NCI-H510A treated with DMSO at 0.1 percent for 48 hours (cell line): ENCODE results near the gene RTP4.

ENCODE experiments used
- DNase-seq: peaks from one replicate; lab custom pipeline; 2025; lab: John Stamatoyannopoulos, UW

The RTP4 gene

DNA sequence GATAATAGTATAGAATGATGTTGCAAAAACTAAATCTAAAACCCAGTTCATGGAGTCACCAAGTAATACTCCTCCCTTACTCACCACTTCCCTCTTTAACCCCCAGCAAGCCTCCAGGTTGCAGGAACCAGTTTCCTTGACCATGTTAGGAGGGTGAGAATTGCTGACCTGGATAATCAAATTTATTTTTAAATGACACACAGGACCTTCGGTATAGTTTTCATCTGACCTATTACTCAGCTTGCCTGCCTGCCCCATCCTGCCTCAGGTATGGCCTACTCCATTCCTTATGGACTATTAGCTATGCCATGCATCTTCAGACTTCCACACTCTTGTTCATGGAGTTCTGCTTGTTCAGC is 883 bp downstream of the RTP4 start:
- no peak for DNase-seq

DNA sequence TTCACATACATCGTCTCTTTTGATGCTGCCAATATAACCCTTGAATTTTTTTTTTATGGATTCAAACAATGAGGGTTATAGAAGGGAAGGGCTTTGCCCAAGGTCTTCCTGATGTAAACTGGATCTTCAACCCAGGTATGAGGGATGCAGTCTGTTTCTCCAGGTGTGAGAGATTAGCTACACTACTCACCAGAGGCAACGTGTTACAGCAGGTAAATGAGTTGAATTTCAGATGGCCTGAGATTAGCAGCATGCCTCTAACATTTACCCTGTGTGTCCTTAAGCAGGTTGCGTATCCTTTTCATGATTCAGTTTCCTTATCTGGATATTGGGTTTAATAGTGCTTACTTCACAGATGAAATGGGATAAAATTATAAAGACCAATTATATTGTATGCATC is 1.9 kb downstream of the RTP4 start:
- no peak for DNase-seq

DNA sequence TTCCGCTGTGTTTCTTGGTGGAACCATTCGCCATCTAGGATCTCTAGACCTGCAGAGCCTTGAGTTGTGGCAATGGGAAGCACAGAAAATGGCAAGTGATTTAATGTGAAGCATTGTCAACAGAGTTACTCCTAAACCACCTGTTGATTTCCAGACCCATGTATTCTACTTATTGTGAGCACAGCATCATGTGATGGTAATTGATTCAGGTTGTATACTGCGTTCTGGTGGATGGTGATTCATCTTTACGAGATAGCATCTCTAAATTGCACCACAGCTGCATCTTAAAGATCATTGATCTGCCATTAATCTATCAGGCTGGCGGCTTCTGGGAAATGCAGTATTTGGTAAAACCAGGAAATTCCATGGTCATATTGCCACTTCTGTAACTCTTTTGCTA is 7.4 kb downstream of the RTP4 start:
- DNase-seq, result no peak

DNA sequence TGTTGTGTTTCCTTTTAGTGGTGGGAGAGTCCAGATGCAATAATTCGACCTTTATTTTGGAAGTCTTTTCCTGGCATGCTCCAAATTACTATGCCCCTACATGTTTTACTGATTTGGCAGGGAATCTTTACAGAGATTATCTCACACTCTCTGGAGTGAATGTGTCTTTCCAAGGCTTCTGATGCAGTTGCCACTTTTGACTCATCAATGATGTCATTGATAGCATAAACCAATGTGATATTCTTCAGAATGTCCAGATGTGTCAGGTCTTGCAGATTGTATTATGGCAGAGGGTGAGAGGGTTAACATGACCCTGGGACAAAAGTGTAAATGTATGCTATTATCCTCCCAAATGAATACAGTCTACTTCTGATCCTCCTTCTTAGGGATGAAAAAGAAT is 9.7 kb downstream of the RTP4 start:
- DNase-seq, result no peak

DNA sequence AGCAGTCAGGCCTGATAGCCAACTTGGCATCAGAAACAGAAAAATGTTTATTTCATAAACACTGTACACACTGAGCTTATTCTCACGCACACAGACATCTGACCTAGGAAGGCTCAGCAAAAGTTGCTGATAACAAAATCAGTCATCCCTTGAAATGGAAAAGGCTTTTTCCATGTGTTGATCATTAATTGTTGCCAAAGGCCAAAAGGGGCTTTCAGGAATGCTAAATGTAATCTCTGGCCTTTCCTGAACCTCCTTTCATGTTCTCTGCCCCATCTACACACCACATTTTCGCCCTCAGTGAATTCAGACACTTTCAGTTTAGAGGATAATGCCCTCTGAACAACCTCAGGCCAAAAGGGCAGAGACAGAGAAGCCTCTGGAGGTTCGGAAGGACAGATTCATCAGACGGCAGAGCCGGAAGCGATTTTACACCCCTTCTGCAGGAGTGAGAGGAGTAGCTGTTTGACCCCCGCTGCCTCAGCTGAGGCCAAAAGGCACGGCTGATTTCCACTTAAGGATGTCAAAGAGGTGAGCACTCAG is 14.5 kb downstream of the RTP4 start:
- no peak for DNase-seq

DNA sequence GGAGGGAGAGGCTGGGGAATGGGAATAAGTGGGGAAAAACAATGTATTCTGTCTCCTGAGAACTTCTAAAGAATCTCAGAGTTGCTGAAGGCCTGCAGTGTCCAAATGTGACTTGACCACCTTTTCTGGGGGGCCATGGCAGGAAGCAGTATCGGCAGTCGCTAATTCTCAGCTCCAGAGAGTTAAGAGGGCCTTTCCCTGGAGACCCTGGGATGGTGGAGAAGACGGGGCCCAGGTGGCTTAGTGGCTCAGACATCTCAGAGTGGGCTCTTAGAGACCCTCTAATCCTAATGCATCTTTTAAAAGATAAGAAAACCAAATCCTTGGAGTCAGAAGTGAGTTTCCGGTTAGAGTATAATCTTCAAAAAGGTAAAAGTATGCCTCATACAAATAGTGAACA is 15.1 kb downstream of the RTP4 start:
- DNase-seq, result no peak

DNA sequence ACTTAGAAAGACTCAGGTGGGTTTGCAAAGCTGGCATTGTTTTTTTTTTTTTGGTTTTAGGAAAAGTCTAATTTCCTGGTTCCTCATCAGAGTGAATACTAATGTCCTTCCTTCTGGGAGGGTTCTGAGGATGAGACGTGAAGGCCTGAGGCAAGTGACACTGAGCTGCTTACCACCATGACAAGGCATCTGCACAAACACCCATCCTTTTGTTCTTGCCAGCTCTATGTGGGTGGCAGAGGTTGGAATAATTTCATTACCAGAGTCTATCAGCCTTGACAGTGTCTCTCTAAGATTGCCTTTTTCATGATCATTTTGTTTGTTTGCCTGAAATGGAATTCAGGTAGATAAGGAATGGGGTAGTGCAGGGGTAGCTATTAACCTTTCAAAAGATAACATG is 17.1 kb downstream of the RTP4 start:
- DNase-seq, result no peak

DNA sequence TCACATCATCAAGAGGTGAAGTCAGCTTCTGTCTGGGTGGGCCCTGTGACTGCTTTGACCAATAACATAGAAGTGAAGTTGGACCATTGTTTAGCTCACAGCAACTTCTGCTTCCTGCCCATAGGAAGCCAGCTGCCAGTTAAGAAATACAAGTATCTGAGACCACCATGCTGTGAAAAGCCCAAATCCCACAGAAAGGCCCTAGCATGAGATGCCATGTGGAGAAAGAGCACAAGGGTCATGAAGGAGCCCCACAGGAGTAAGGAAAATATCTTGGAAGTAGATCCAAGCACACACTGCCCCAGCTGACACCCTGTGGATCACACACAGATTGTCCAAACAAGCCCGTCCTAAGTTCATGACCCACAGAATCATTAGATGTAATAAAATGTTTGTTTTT is 28.5 kb downstream of the RTP4 start:
- no peak for DNase-seq

DNA sequence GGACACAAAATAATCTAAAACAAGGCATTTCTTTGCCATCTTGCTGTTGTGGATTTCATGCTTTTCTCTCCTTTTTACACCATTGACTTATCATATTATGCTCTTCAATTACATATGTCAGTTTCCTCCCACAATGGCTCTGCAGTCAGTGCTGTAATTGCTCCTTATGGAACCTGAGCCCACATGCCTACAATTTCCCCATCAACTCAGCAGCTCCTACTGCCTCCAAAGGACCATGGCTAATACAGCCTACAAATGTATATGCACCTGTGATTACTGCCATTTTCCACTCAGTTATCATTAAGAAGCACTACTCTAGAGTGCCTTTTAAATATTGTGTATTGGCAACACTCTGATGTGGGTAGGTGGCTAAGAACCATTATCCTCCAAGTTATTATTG is 30.8 kb downstream of the RTP4 start:
- no peak for DNase-seq

DNA sequence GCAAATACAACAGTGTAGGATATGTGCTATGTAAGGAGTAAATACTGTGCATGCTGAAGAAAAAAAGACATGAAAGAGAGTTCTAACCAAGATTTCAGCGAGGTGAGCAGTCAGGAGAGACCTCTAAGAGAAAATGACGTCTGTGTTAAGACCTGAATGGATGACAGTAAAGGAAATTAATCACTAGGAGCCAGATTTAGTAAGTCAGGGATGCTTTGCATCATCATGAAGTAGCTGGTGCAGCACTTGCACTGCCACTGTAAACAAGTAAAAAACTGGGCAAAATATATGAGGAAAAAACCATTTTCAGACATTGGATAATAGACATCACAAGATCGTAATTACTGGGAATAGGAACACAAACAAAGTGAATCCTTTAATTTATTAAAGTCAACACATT is 32.6 kb downstream of the RTP4 start:
- DNase-seq, result no peak

DNA sequence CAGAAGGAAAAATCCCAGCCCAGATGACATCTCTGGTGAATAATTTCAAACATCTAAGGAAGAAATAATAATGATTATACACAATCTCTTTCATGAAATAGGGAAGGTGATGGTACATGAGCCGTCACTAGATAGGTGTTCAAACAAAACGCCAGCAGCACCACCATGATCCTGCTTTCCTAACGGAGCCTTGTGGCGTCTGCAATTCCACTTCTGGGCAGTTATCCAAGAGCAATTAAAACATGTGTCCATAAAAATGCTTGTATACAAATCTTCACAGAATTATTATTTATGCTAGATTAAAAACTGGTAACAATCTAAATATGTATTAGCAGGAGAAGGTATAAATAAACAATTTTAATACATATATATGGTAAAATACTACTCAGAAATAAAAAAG is 33.7 kb downstream of the RTP4 start:
- no peak for DNase-seq

DNA sequence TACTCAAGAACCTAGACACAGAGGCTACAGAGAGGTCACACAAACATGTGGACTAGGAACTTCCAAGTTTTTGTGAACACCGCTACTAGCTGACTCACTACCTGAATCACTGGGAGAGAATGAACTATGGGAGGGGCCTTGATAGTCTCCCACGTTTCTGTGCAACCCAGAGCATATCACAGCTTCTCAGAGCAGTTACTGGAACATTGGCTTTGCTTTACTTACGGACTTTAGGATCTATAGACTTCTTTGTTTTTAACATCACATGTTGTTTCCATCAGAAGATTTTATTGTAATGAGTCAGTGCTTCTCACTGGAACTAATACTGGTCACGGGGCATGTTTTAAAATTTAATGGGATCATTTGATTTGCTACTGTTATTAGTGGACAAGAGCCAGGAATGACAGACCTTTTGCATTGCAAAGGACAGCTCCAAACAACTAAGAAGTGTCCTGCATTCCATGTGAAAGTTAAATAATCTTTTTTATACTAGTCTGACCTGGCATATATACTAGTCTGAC is 35.6 kb downstream of the RTP4 start:
- no peak for DNase-seq

DNA sequence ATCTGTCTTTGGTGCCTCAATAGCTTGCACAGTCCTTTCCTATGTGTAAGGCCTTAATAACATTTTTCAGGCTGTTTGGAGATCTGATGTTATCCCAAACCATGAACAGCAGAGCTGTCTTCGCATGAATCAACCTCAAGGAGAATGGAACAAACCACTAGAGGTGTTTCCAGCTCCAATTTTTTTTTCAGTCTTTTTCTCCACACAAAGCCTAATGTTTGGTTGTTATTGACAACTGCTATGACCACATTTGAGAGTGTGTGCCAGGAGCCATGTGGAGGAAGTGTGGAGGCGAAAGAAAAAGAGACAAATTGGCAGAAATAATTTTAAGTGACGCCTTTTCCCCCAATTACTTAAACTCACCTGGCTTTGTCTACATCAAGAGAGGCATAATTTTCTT is 38.7 kb downstream of the RTP4 start:
- DNase-seq, result no peak

DNA sequence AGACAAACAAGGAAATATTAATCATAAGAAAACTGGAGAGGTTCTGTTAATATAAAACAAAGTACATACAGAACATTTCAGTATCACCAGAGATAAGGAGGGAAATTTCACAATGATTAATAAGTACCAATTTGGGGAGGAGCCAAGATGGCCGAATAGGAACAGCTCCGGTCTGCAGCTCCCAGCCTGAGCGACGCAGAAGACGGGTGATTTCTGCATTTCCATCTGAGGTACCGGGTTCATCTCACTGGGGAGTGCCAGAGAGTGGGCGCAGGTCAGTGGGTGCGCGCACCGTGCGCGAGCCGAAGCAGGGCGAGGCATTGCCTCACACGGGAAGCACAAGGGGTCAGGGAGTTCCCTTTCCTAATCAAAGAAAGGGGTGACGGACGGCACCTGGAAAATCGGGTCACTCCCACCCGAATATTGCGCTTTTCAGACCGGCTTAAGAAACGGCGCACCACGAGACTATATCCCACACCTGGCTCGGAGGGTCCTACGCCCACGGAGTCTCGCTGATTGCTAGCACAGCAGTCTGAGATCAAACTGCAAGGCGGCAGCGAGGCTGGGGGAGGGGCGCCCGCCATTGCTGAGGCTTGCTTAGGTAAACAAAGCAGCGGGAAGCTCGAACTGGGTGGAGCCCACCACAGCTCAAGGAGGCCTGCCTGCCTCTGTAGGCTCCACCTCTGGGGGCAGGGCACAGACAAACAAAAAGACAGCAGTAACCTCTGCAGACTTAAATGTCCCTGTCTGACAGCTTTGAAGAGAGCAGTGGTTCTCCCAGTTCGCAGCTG is 44.0 kb downstream of the RTP4 start:
- DNase-seq, result peak; percentile 43
